Hematopoietic multipotent progenitor cell treated with erythropoietin and hydrocortisone succinate and interleukin-3 and kit ligand, for 15 days (in vitro differentiated cells): ENCODE results near the gene LPCAT4.
A peak's percentile ranks its signal among the peaks of the same experiment; 100 is the strongest.

Experiments
- DNase-seq: peaks from one replicate; pipeline ENCODE4 v3.0.0-alpha.2; 2015; ENCODE audit warnings: low spot score

Gene LPCAT4

DNA sequence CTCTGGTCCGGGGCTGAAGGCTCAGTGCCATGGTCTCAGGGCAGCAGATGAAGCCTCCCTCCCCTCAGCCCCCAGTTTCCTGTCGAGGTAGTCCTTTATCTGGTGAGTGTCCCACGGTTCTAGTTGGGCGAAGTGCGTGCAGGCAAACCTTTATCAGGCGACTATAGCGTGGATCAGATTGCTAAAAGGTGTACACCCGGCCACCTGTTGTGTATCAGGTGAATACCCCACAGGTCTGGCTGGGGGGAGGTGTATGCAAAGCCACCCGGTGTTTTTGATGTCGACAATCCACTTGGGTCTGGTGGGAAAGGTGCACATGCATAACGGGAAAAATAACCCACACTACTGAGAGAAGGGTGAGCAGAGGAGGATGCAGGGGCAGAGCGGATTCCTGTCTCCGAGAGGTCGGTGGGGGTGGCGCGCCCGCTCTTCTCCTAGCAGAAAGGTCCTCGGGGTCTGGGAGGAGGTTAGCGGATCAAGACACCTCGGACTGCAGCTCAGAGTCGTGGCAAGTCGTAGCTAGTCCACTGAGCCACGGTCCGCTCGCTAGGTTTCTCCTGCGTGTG, 29.9 kb downstream of the LPCAT4 start:
- DNase-seq, result peak; percentile 34

DNA sequence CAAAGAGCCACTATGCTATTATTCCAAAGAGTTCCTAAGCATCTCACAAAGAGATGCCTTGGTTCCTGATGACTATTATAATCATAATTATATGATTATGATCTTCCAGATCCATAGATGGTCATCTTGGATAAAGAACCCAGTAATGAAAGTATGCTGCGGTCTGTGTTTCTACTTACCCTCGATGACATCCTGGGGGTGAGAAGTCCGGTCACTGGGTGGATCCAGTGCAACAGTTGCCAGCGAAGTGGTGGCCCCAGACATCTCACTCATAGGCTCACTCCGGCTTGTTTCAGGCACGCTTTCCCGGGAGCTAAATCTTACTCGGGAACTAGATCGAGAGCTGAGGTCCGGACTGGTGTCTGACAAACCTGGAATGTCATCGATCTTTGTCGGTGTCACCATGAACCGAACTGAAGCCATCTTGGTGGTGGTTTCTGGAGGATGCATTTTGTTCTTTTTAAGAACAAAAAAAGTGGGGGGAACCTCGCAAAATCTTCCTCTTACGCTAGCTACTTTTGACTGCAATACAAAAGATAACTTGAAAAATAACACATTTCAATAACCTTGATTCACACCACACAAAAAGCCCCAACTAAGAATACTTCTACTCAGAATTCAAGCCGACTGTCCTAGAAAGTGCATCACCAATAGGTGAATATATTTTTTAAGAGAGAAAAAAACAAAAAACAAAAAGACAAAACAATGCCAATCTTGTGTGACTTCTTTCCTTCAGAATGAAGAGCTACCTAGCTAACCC, 30.6 kb downstream of the LPCAT4 start:
- DNase-seq, result no peak

DNA sequence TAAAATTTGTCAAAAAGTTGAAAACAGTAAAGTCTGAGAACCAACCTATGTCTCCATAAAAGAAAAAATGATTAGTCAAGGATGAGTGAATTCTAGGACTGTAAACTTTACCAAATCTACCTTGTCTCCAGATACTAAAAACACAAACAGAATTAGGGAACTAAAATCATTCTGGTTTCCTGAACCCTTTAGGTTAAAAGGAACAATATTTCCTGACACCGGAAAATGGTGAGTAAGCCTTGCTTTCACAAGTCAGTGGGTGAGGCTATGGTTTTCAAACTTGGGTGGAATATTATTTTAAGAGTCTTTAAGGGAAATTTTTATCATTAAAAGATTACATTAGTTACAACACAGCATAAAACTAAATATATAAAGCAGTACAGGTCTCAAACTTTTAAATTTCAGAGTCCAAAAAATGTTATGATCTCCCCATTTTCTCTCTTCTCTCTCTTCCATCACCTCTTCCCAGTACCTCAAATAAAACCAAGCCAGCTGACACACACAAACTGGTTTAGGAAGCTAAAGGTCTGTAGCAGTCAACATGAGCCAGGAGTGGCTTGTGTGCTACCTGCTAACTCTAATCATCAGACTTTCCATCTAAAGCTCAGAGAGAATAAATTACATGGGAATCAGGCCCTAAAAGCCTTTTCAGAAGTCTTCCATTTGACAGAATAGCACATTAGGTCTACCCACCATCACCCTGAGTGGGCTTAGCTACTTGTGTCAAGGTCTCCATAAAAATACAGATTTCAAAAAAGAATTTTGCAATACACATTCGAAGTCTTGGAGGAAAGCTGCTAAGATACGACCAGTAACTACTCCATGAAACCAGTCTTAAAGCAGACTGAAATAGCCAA, 31.6 kb downstream of the LPCAT4 start:
- DNase-seq, result peak; percentile 36

GRCh38 chr15:34334672-34335071, 32.3 kb downstream of the LPCAT4 start:
- DNase-seq, result no peak

DNA sequence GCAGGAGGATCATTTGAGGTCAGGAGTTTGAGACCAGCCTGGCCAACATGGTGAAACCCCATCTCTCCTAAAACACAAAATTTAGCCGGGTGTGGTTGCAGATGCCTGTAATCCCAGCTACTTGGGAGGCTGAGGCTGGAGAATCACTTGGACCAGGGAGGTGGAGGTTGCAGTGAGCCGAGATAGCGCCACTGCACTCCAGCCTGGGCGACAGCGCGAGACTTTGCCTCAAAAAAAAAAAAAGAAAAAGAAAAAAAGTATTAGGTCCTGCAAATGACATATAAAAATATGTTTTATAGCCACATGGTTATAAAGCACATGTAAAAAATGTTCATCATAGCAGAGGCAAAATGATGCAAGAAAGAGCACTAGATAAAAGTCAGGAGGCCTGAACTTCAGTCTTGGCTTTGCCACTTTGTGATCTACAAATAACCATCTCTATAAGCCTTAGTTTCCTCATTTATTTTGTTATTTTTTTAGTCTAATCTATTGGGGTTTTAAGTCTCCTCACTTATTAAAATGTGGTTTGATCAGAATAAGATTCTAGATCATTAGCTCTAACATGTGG, 34.4 kb downstream of the LPCAT4 start:
- no peak for DNase-seq

DNA sequence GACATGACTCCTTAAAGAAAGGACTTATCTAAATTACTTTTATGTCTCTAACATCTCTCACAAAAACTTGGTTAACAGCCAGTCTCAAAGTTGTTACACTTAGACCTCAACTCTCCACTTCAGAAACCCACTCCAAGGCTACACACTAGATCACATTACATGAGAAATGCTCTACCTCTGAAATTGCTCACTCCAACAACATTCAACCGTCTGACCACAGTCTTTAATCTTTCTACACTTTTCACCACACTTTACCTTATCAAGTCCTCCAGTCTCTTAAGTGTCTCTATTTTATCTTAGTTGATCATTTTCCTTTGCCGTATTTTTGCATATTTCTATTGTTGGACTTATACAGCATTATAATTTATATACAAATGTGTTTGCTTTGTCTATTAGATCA, 35.2 kb downstream of the LPCAT4 start:
- DNase-seq, result no peak

DNA sequence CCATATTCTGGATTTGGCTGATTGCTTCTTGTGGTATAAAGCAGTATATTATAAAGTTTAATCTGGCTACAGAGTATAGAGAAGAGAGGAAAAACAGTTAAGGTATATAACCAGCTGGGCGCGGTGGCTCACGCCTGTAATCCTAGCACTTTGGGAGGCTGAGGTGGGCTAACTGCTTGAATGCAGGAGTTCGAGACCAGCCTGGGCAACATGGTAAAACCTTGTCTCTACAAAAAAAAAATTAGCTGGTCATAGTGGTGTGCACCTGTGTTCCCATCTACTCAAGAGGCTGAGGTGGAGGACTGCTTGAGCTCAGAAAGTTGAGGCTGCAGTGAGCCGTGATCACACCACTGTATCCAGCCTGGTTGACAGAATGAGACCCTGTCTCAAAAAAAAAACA, 36.7 kb downstream of the LPCAT4 start:
- no peak for DNase-seq

DNA sequence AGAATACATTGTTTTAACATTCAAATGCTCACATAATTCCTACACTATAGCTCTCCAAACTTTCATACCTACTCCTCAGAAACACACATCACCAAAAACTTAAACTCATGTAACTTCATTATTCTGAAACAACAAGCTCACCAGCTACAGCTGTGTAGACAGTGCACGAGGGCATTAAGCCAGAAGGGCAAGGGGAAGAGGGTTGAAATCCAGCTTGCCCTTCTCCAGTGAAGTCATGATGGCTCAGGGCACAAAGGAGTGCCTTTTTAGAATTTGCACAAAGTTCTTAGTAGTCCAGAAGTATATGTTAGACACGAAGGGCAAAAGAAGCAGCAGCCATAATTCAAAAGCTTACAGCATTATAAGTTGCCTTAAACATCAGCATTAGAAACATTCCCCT, 38.0 kb downstream of the LPCAT4 start:
- DNase-seq, result no peak

GRCh38 chr15:34327906-34328305, 39.1 kb downstream of the LPCAT4 start:
- no peak for DNase-seq

DNA sequence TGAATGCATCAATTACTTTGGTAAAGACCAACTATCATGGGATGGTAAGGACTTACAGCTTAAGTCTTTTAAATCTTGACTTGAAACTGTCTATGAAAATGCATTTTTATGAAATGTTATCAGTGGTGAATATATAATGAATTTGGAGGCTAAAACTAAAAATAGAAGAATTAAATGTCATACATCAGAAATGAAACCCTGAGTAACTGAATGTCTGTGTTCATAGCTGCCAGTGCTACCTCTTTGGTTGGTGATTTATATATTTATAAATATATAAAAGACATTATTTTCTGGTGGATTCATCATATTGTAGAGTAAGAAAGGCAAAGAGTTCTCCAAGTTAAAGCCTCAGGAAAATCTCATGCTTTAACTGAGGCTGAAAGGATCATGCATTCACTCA, 41.6 kb downstream of the LPCAT4 start:
- no peak for DNase-seq

DNA sequence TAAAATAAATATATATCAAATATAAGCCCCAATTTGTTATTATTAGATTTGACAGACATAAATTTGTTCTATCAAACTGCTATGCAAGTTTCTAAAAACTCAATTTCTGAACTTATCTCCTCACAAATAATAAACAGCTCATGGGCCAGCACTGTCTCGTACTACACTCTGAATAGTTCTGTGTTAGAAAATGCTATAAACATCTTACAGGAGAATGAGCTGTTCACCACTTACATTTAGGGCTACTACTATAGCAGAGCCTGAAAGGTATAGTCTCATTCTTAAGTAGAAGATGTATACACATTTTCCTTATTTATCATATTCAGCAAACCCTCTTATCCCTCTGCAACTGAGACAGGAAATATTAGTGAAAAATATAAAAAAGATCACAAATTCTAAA, 42.1 kb downstream of the LPCAT4 start:
- DNase-seq, result no peak

DNA sequence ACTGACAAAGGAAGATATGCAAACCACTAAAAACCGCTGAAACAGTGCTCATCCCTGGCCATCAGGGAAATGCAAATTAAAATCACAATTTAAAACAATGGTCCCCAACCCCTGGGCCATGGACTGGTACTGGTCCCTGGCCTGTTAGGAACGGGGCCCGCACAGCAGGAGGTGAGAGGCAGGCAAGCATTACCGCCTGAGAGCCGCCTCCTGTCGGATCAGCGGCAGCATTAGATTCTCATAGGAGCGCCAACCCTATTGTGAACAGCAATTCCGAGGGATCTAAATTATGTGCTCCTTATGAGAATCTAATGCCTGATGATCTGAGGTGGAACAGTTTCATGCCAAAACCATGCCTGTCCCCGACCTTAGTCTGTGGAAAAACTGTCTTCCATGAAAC, 43.8 kb downstream of the LPCAT4 start:
- no peak for DNase-seq

DNA sequence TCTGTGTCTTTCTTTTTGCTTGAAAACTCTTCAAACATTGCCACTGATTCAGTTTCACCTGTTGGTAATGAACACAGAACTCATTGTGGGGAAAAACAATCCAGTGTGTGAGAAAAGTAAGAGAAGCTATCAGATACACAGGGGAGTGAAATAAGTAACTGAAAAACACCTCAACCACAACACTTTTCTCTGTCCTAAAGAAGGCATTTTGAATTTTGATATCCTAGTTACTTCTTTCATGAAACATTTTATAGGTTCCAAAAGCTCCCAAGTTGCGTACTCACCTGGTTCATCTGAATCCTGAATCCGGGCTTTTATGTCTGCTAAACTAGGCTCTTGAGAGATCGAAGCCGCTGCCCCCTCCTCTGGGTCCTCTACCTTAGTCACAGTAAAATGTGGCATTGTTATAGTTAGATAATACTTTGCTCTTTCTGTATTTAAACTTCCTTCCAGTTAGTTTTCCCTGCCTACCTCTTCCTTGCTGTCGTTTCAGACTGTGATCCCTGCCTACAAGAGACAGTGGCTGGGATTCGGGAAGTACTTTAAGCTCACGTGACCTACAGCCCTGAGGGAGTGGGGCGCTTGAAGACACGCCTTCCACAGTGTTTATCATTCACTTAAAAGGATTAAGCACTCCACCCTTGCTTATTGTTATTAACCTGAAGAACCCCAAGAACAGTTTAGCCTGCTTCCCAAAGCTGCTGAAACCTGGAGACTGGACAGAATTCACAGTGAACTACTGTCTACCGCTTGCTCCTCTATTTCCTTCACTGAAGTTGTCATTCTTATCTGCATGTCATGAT, 48.5 kb downstream of the LPCAT4 start:
- peak; percentile 40 for DNase-seq

- no peak for DNase-seq
Measured at GRCh38 chr15:34314491-34315490, 52.2 kb downstream of the LPCAT4 start.

GRCh38 chr15:34311563-34311962, 55.4 kb downstream of the LPCAT4 start:
- DNase-seq, result no peak
